Activated CD4-positive, CD25-positive, alpha-beta regulatory T cell treated with anti-CD3 and anti-CD28 coated beads, Interleukin-2, amount 50 U/mL, for 16 hours (primary cell): ENCODE measurements around the gene RTF1.
"Not testable (repeated sequence)": the region's sequence is repeated elsewhere in the genome, so short reads cannot be mapped to it uniquely, and the experiment has no call there.

Experiments used
- DNase-seq: peaks from one replicate; pipeline ENCODE4 v3.0.0-alpha.2; 2020; ENCODE audit warnings: low read depth, low spot score

RTF1 gene

GRCh38 chr15:41437448-41437847 lies 20.6 kb downstream of the RTF1 start:
- DNase-seq = no peak

- DNase-seq = no peak
Observed at GRCh38 chr15:41438206-41438605, 21.3 kb downstream of the RTF1 start.

GRCh38 chr15:41438745-41439144 lies 21.9 kb downstream of the RTF1 start:
- DNase-seq = not testable (repeated sequence)

- DNase-seq = no peak
Observed at GRCh38 chr15:41443275-41443674, 26.4 kb downstream of the RTF1 start.

DNA sequence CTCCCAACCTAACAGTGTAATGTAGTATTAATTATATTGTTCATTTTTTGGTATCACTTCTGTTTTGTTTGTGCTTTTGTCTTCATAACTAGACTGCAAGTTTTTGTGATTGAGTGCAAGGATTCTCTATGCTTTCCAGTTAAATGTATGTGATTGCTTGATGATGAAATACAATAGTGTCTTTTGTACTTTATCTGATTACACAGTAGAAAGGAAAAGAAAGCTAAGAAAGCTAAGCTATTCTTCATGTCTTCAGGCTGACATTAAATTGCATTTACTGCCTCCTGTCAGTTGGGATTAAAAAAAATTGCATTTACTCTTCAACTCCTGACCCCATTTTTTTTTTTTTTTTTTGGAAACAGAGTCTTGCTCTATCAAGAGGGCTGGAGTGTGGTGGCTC lies 28.5 kb downstream of the RTF1 start:
- no peak for DNase-seq

DNA sequence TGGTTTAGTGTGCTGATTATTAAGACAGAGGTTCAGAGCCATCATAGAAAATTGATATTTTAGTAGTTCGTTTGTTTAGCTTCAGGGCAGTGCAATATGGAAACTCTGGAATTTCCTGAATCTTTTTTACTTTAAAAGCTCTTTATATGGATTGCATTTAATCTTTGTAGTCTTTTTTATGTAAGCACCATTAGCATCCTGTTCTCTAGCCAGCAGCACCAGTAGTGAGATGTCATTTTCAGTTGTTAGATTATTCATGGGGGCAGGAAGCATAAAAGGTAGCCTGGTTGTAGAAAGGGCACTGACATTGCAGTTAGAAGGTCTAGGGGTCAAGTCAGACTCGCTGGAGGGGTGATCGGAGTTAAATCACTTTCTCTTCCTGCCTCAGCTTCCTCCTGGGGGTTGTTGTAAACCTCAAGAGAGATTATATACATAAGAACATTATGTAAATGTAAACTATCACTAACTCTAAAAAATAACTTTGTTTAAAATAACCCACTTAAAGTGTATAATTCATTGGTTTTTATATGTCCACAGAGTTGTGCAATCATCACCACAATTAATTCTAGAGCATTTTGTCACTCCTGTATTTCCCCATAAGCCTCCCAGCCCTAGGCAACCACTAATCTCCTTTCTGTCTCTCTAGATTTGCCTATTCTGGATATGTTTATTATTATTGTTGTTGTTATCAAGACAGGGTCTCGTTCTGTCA lies 45.3 kb downstream of the RTF1 start:
- no peak for DNase-seq

DNA sequence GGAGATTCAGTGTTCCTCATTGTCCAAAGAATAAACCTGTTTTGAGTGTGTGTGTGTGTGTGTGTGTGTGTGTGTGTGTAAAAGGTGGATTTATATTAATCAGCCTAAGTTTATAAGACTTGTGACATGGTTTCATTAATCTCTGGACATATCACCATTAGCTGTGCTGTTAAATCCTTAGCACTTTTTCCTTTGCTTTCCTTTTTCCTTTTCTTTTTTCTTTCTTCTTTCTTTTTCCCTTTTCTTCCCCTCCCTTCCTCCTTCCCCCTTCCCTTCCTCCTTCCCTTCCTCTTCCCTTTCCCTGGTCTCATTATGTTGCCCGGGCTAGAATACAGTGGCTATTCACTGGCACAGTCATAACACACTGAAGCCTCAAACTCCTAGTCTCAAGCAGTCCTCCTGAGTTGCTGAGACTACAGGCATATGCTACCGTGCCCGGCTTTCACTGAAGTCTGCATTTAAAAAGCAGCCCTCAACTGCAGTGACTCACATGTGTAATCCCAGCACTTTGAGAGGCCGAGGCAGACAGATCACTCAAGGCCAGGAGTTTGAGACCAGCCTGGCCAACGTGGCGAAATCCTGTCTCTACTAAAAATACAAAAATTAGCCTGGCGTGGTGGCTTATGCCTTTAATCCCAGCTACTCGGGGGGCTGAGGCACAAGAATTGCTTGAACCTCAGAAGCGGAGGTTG lies 48.1 kb downstream of the RTF1 start:
- DNase-seq = no peak

- no peak for DNase-seq
Observed at GRCh38 chr15:41465822-41466421, 49.0 kb downstream of the RTF1 start.

DNA sequence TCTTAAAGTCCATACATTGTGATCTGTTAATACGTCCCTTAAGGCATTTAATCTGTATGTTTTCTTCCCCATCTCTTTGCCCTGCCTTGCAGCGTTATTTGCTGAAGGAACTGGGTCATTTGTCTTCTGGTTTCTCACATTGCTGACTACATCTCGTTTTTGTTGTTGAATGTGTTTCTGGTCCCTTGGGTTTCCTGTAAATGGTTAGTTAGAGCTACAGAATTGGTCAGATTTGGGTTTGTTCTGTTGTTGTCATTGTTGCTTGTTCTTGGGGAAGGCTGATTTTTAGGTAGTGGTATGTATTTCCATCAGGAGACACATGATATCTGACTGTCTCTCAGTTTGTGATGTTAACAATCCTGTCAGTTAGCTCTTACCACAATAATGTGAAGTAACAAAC lies 49.8 kb downstream of the RTF1 start:
- DNase-seq = no peak

GRCh38 chr15:41469644-41470043 lies 52.7 kb downstream of the RTF1 start:
- not testable (repeated sequence) for DNase-seq

DNA sequence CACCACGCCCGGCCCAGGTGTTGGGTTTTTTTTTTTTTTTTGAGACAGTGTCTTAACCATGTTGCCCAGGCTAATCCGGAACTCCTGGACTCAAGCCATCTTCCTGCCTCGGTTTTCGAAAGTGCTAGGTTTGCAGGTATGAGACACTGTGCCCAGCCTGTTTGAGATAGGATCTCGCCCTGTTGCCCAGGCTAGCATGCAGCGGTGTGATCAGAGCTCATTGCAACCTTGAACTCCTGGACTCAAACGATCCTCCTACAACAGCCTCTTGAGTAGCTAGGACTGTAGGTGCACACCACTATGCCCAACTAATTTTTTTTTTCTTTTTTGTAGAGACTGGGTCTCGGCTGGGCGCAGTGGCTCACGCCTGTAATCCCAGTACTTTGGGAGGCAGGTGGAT lies 56.5 kb downstream of the RTF1 start:
- no peak for DNase-seq

- DNase-seq = no peak
Observed at GRCh38 chr15:41474436-41474835, 57.5 kb downstream of the RTF1 start.

DNA sequence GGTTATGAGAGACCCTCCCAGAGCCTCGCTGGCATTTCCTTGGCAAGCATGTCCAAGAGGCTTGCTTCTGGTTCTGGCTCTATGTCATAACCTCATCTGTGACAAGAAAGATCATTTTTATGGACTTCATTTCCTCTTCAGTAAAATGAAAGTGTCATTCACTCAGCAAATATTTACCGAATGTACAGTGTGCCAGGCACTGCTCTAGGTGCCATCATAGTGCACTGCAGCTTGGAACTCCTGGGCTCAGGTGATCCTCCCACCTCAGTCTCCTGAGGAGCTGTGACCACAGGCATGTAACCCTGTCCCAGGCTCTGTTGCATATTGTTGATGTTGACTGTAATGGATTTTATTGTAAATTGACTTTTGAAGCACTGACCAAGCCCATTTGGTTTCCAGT lies 58.0 kb downstream of the RTF1 start:
- no peak for DNase-seq

DNA sequence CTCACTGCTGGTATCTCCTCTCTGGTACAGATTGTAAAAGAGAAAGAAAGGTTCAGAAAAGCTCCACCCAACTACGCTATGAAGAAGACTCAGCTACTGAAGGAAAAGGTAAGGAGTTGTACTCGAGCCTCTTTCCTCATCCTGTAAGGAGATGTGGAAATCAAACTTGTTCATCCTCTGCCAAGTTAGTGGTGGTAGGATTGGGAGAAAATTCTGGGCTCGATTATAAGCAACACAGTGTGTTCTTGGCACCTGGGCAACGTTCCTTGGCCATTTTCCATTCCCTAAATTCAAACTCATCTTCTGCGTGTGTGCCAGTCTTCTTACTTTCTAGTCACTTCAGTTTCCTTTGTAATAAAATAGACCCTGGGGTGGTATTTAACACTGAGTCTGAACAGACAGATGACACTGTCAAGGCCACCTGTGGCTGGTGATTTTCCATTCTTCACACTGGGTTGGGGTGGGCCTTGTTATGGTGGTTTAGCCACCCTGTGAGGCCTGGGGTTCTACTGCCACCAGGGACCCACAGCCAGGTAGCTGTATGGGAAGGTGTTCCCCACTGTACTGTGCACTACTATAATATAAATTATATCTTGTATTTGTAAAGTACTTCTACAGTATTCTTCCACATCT lies 59.6 kb downstream of the RTF1 start:
- DNase-seq = no peak

GRCh38 chr15:41480396-41481140 lies 63.7 kb downstream of the RTF1 start:
- no peak for DNase-seq

DNA sequence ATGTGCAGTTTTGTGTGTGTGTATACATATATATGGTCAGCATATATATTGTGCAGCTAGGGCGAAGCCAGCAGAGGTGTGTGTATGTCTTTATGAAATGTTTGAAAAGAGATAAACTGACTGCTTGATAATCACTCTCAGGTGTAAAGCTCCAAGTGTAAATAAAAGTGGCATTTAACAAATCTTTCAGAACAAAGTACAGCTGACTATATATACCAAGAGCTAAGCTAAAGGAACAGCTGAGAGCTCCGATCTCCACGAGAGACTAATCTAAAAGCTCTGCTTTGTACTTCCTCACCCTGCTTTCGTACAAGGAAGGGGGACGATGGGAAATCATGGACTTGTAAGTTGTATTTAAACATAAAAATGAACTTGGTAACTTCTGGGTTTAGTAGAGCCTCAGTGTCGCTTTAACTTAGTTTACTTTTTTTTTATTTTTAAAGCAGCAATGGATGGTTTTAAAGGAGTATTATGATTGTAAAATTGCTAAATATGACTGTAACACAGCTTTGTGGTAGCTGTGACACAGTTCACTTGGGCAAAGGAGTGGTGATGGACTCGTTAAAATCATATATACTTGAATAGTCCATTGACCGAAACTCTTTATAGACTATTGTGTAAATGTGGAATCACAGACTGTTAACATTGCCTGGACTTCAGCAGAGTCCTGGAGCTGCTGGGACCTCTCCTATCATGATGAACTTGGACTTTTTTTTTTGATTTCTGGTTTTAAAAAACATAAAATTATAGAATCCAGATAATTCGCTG lies 65.4 kb downstream of the RTF1 start:
- no peak for DNase-seq

GRCh38 chr15:41483115-41483514 lies 66.2 kb downstream of the RTF1 start:
- no peak for DNase-seq

- DNase-seq = no peak
Observed at GRCh38 chr15:41483519-41483918, 66.6 kb downstream of the RTF1 start.

GRCh38 chr15:41484937-41485625 lies 68.2 kb downstream of the RTF1 start:
- no peak for DNase-seq

DNA sequence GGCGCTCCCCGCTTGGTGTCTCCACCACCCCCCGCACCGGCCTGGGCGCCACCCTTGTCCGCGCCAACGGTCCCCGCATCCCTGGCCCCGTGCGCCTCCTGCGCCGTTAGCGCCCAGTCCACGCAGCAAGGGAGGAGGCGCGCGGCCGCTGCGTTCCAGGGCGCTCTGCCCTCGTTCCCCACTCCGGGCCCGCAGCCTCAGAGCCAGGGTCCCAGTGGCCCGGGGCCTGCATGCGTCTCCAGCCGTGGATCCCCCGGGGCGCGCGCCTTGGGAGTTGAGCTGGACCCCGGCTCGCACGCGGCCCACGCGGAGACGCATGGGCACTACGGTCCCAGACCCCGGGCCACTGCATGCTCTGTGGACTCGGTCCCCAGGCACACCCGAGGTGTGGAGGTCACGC lies 69.4 kb downstream of the RTF1 start:
- no peak for DNase-seq
